Esophagus muscularis mucosa (tissue), 4 donors: ENCODE measurements around the gene PDP2.

Experiments used
- EP300 ChIP-seq: sonication (generic); formaldehyde crosslinking; IDR thresholded peaks from one replicate; pipeline ENCODE4 v1.6.1; 2017; ENCODE audit warnings: antibody characterized with exemption
- POLR2A ChIP-seq: fragments of 450-650 bp; IDR thresholded peaks from one replicate; pipeline ENCODE4 v1.6.1; 2017; ENCODE audit warnings: antibody characterized with exemption, moderate library complexity, mild to moderate bottlenecking, low read depth
- POLR2AphosphoS5 ChIP-seq, 2 donors: sonication (generic); formaldehyde crosslinking; IDR thresholded peaks; one replicate each; pipeline ENCODE4 v1.6.1; 2017; ENCODE audit warnings: antibody characterized with exemption in 2 of 2
- TF ChIP-seq, protein P1 (sequence below), 3 experiments: fragments of 200-600 bp in 2 of 3; fragments of 450-650 bp in 1 of 3; sonication (generic) in 2 of 3; IDR thresholded peaks; one replicate each; pipeline ENCODE4 v1.5.1; 2017 to 2019; ENCODE audit warnings: antibody characterized with exemption in 3 of 3, mild to moderate bottlenecking in 2 of 3, moderate library complexity in 1 of 3

DNA sequence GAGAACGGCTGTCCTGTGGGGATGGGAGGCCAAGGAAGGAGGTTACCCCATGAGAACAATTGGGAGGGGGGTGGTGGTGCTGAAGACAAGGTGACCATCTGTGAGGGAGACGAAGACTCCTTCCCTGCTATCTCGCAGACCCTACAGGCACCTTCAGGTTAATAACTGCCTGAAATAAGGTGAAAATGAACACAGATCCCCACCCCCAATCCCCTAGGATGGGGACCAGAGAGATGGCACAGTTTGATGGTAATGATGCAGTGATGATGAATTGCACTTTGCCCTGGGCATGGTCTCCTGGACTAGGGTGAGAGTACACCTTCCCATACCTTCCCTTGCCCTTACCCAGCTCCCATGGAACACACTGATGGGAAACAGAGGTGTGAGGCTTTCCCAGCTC lies 48.1 kb upstream of the PDP2 start:
- TF ChIP-seq, protein P1, sequence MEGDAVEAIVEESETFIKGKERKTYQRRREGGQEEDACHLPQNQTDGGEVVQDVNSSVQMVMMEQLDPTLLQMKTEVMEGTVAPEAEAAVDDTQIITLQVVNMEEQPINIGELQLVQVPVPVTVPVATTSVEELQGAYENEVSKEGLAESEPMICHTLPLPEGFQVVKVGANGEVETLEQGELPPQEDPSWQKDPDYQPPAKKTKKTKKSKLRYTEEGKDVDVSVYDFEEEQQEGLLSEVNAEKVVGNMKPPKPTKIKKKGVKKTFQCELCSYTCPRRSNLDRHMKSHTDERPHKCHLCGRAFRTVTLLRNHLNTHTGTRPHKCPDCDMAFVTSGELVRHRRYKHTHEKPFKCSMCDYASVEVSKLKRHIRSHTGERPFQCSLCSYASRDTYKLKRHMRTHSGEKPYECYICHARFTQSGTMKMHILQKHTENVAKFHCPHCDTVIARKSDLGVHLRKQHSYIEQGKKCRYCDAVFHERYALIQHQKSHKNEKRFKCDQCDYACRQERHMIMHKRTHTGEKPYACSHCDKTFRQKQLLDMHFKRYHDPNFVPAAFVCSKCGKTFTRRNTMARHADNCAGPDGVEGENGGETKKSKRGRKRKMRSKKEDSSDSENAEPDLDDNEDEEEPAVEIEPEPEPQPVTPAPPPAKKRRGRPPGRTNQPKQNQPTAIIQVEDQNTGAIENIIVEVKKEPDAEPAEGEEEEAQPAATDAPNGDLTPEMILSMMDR (IDR thresholded peaks at IDR 0.05) = no peak
- TF ChIP-seq POLR2A (no peak), EP300 (no peak), POLR2AphosphoS5 (IDR thresholded peaks at IDR 0.05) (no peak)
